Naive thymus-derived CD4-positive, alpha-beta T cell (primary cell): Measurements from ENCODE around the gene IRF2BPL. TPM values are rescaled to one million over a fixed set of nuclear protein-coding genes. Genes with fewer than 3 reads are reported as not detected.

Experiments
- ATAC-seq: fragments of 150-1000 bp; cut with Tn5 transposase; 2 replicates; pipeline ENCODE4 v1.10.0; 2021; ENCODE audit warnings: mild to moderate bottlenecking, moderate library complexity
- CTCF ChIA-PET: fragments of 350-600 bp; sonication (Branson Sonifier 250); formaldehyde crosslinking; loops from one replicate; lab custom pipeline; 2021; ENCODE audit warnings: antibody characterized with exemption; lab: Charles Lee
- POLR2A ChIA-PET: fragments of 350-600 bp; sonication (Branson Sonifier 250); formaldehyde crosslinking; loops from one replicate; lab custom pipeline; 2021; ENCODE audit warnings: antibody characterized with exemption, inconsistent platforms; lab: Charles Lee
- DNase-seq, 9 donors: peaks; one replicate each; pipeline versions ENCODE4 v3.0.0 to v3.0.0-alpha.2; 2020 to 2022; ENCODE audit warnings: mixed read lengths in 1 of 9
- H3K27ac ChIP-seq: one replicate; pipeline ENCODE4 v1.7.0; 2013; ENCODE audit warnings: mild to moderate bottlenecking, low read depth, low read length, moderate library complexity
- H3K27me3 ChIP-seq, 2 donors: one replicate each; pipeline ENCODE4 v1.7.0; 2013; ENCODE audit warnings: low read length in 2 of 2, mild to moderate bottlenecking in 2 of 2, moderate library complexity in 2 of 2; ENCODE audit not compliant: control insufficient read depth in 2 of 2, insufficient read depth in 2 of 2
- H3K36me3 ChIP-seq, 3 experiments: 1 replicate in 2 of 3; 2 replicates in 1 of 3; pipeline ENCODE4 v1.7.0; 2013; ENCODE audit warnings: low read length in 3 of 3, mild to moderate bottlenecking in 3 of 3, moderate library complexity in 1 of 3; ENCODE audit not compliant: insufficient read depth in 3 of 3, control insufficient read depth in 2 of 3
- H3K4me1 ChIP-seq, 2 donors: one replicate each; pipeline ENCODE4 v1.7.0; 2013; ENCODE audit warnings: low read length in 2 of 2, mild to moderate bottlenecking in 2 of 2, moderate library complexity in 1 of 2; ENCODE audit not compliant: control insufficient read depth in 2 of 2, insufficient read depth in 2 of 2
- H3K4me3 ChIP-seq: 2 replicates; pipeline ENCODE4 v1.7.0; 2013; ENCODE audit warnings: mild to moderate bottlenecking, low read length
- H3K9me3 ChIP-seq, 3 experiments: 1 replicate in 2 of 3; 2 replicates in 1 of 3; pipeline ENCODE4 v1.7.0; 2013; ENCODE audit warnings: low read length in 3 of 3; ENCODE audit not compliant: control insufficient read depth in 2 of 3
- H3K27ac Mint-ChIP-seq, 9 donors: one replicate each; pipeline ENCODE4 v1.8.0; 2020 to 2022; ENCODE audit warnings: mixed read lengths in 9 of 9, mild to moderate bottlenecking in 8 of 9, moderate library complexity in 5 of 9, inconsistent platforms in 2 of 9
- H3K27me3 Mint-ChIP-seq, 5 donors: one replicate each; pipeline ENCODE4 v1.8.0; 2021 to 2022; ENCODE audit warnings: mixed read lengths in 5 of 5, mild to moderate bottlenecking in 1 of 5
- H3K36me3 Mint-ChIP-seq, 5 donors: one replicate each; pipeline ENCODE4 v1.8.0; 2020 to 2022; ENCODE audit warnings: mixed read lengths in 5 of 5, mild to moderate bottlenecking in 3 of 5, inconsistent platforms in 1 of 5
- H3K4me1 Mint-ChIP-seq, 7 donors: one replicate each; pipeline ENCODE4 v1.8.0; 2020 to 2022; ENCODE audit warnings: mixed read lengths in 7 of 7, mild to moderate bottlenecking in 3 of 7, inconsistent platforms in 1 of 7
- H3K4me3 Mint-ChIP-seq, 10 donors: one replicate each; pipeline ENCODE4 v1.8.0; 2020 to 2022; ENCODE audit warnings: mild to moderate bottlenecking in 10 of 10, mixed read lengths in 10 of 10, moderate library complexity in 6 of 10, inconsistent platforms in 2 of 10
- H3K9me3 Mint-ChIP-seq, 11 donors: one replicate each; pipeline ENCODE4 v1.8.0; 2020 to 2022; ENCODE audit warnings: mixed read lengths in 11 of 11, mild to moderate bottlenecking in 4 of 11, inconsistent platforms in 1 of 11, moderate library complexity in 1 of 11
- intact Hi-C, 2 donors: fragments of 100-400 bp; cut with micrococcal nuclease; formaldehyde crosslinking; loops; one replicate each; pipeline ENCODE4 v1.15.1; 2023
- polyA plus RNA-seq, 2 donors: library from polyadenylated mRNA; unstranded; fragments of 300-500 nt; fragmentation: Illumina TruSeq; gene quantifications; one replicate each; pipeline ENCODE4 v1.2.3, GENCODE V29; 2021
- total RNA-seq, 6 experiments: library from RNA in 5 of 6; stranded (reverse) in 5 of 6; gene quantifications; 1 replicate in 5 of 6; 2 replicates in 1 of 6; pipeline ENCODE4 v1.2.3 and lab custom pipeline; 2021 to 2026

IRF2BPL gene
- total and polyA plus RNA-seq, 7 experiments from 2014 or later: 3.5 to 45.2 (median 33.7) TPM

- Histone ChIP-seq H3K36me3 (no peaks in the 10 kb centered on the region), H3K4me3 (no peak overlapping the region), H3K4me1 (peaks cover 0 to 7% of the 10 kb centered on the region in 2 donors), H3K9me3 (no peaks in the 10 kb centered on the region), H3K27ac (no peak overlapping the region), H3K27me3 (no peaks in the 10 kb centered on the region)
- H3K4me3 Mint-ChIP-seq: no peak overlapping the region
- ChIA-PET POLR2A (no interaction called here), CTCF (interaction anchor here (1.0 to 5.2 kb wide), 5 partner anchors 14 to 180 kb away, joined by 5 to 98 read pairs (median 10); no protein-coding TSS in a partner anchor)
- peaks cover 0 to 7% (median 0%) of the 10 kb centered on the region in 11 donors for H3K9me3 Mint-ChIP-seq
- ATAC-seq (no peak), DNase-seq (no peak)
- H3K27ac Mint-ChIP-seq: no peak overlapping the region
- intact Hi-C loops: no loop called here
- H3K4me1 Mint-ChIP-seq: peaks cover 0 to 18% (median 7%) of the 10 kb centered on the region in 7 donors
- peaks cover 0 to 6% (median 0%) of the 10 kb centered on the region in 5 donors for H3K36me3 Mint-ChIP-seq
- no peaks in the 10 kb centered on the region for H3K27me3 Mint-ChIP-seq
Measured at GRCh38 chr14:77055981-77056380, 27.5 kb upstream of the IRF2BPL start.

- DNase-seq: no peak
- POLR2A ChIA-PET: interaction anchor here (0.7 kb wide), 1 partner anchor 156 kb away, joined by 3 read pairs; no protein-coding TSS in a partner anchor
Measured at GRCh38 chr14:77055306-77055705, 26.8 kb upstream of the IRF2BPL start.

GRCh38 chr14:77053046-77053841, 24.7 kb upstream of the IRF2BPL start:
- Histone ChIP-seq H3K27ac (no peak overlapping the region), H3K36me3 (no peaks in the 10 kb centered on the region), H3K4me1 (peaks cover 0 to 7% of the 10 kb centered on the region in 2 donors), H3K9me3 (no peaks in the 10 kb centered on the region), H3K27me3 (no peaks in the 10 kb centered on the region), H3K4me3 (no peak overlapping the region)
- Mint-ChIP-seq H3K4me3 (no peak overlapping the region), H3K36me3 (peaks cover 0 to 6% (median 0%) of the 10 kb centered on the region in 5 donors), H3K27ac (peak overlapping the region in 3 of 9 donors; percentile 17 to 79 (median 39)), H3K9me3 (peaks cover 0 to 7% (median 0%) of the 10 kb centered on the region in 11 donors), H3K27me3 (no peaks in the 10 kb centered on the region), H3K4me1 (peaks cover 0 to 18% (median 7%) of the 10 kb centered on the region in 7 donors)
- intact Hi-C loops: loop anchor here (1.0 to 2.0 kb wide), 10 partner anchors 13 to 180 kb away; no protein-coding TSS in a partner anchor
- CTCF ChIA-PET: interaction anchor here (0.7 to 5.2 kb wide), 42 partner anchors 9 to 180 kb away, joined by 3 to 98 read pairs (median 5); partner anchors contain the start of gene IRF2BPL
- DNase-seq: peak; percentile 69 to 81 (median 76)
- ATAC-seq: peak; percentile 93
- POLR2A ChIA-PET: interaction anchor here (0.6 to 5.0 kb wide), 15 partner anchors 12 to 190 kb away, joined by 3 to 32 read pairs (median 5); partner anchors contain the start of gene IRF2BPL

More at GRCh38 chr14:77055306-77055705, 26.8 kb upstream of the IRF2BPL start:
- H3K9me3 ChIP-seq: no peaks in the 10 kb centered on the region
- H3K4me3 ChIP-seq: no peak overlapping the region
- no peak overlapping the region for H3K27ac ChIP-seq
- Mint-ChIP-seq H3K9me3 (peaks cover 0 to 7% (median 0%) of the 10 kb centered on the region in 11 donors), H3K27me3 (no peaks in the 10 kb centered on the region), H3K36me3 (peaks cover 0 to 6% (median 0%) of the 10 kb centered on the region in 5 donors), H3K4me1 (peaks cover 0 to 18% (median 7%) of the 10 kb centered on the region in 7 donors), H3K27ac (peak overlapping the region in 3 of 9 donors; percentile 0 to 48 (median 48)), H3K4me3 (peak overlapping the region in 1 of 10 donors; percentile 5)
- CTCF ChIA-PET: interaction anchor here (0.6 to 5.2 kb wide), 8 partner anchors 14 to 179 kb away, joined by 3 to 98 read pairs (median 8); no protein-coding TSS in a partner anchor
- intact Hi-C loops: no loop called here
- H3K36me3 ChIP-seq: no peaks in the 10 kb centered on the region
- ATAC-seq: no peak
- H3K4me1 ChIP-seq: peaks cover 0 to 7% of the 10 kb centered on the region in 2 donors
- H3K27me3 ChIP-seq: no peaks in the 10 kb centered on the region

GRCh38 chr14:77052281-77053044, 24.0 kb upstream of the IRF2BPL start:
- H3K4me1 ChIP-seq: peaks cover 0 to 7% of the 10 kb centered on the region in 2 donors
- no peaks in the 10 kb centered on the region for H3K36me3 ChIP-seq
- H3K36me3 Mint-ChIP-seq: peaks cover 0 to 6% (median 0%) of the 10 kb centered on the region in 5 donors
- H3K4me3 ChIP-seq: no peak overlapping the region
- no peak overlapping the region for H3K4me3 Mint-ChIP-seq
- H3K4me1 Mint-ChIP-seq: peaks cover 0 to 19% (median 7%) of the 10 kb centered on the region in 7 donors
- ATAC-seq (no peak), DNase-seq (no peak)
- no peaks in the 10 kb centered on the region for H3K27me3 Mint-ChIP-seq
- peaks cover 0 to 7% (median 0%) of the 10 kb centered on the region in 11 donors for H3K9me3 Mint-ChIP-seq
- intact Hi-C loops: loop anchor here (1.0 to 2.0 kb wide), 10 partner anchors 12 to 180 kb away; no protein-coding TSS in a partner anchor
- no peak overlapping the region for H3K27ac ChIP-seq
- peak overlapping the region in 1 of 9 donors; percentile 44 for H3K27ac Mint-ChIP-seq
- no peaks in the 10 kb centered on the region for H3K9me3 ChIP-seq
- H3K27me3 ChIP-seq: no peaks in the 10 kb centered on the region
- ChIA-PET CTCF (interaction anchor here (0.7 to 5.2 kb wide), 30 partner anchors 8 to 180 kb away, joined by 3 to 98 read pairs (median 5); partner anchors contain the start of gene IRF2BPL), POLR2A (interaction anchor here (0.6 to 5.0 kb wide), 15 partner anchors 11 to 189 kb away, joined by 3 to 32 read pairs (median 5); partner anchors contain the start of gene IRF2BPL)

- H3K4me3 ChIP-seq: no peak overlapping the region
- H3K36me3 ChIP-seq: no peaks in the 10 kb centered on the region
- Mint-ChIP-seq H3K4me1 (peaks cover 0 to 29% (median 17%) of the 10 kb centered on the region in 7 donors), H3K27me3 (no peaks in the 10 kb centered on the region), H3K36me3 (peaks cover 0 to 6% (median 0%) of the 10 kb centered on the region in 5 donors), H3K4me3 (no peak overlapping the region), H3K9me3 (peaks cover 0 to 5% (median 0%) of the 10 kb centered on the region in 11 donors), H3K27ac (peak overlapping the region in 1 of 9 donors; percentile 72)
- intact Hi-C loops: no loop called here
- H3K4me1 ChIP-seq: peaks cover 0 to 7% of the 10 kb centered on the region in 2 donors
- ATAC-seq (no peak), DNase-seq (no peak)
- CTCF ChIA-PET: interaction anchor here (0.7 to 3.3 kb wide), 8 partner anchors 23 to 138 kb away, joined by 3 to 21 read pairs (median 4); partner anchors contain the start of gene IRF2BPL
- no peaks in the 10 kb centered on the region for H3K9me3 ChIP-seq
- no peaks in the 10 kb centered on the region for H3K27me3 ChIP-seq
- no peak overlapping the region for H3K27ac ChIP-seq
- POLR2A ChIA-PET: interaction anchor here (1.1 to 5.0 kb wide), 5 partner anchors 10 to 137 kb away, joined by 3 to 32 read pairs (median 16); partner anchors contain the start of gene IRF2BPL
Measured at GRCh38 chr14:77051116-77051515, 22.6 kb upstream of the IRF2BPL start.
